Activated T-helper 1 cell treated with Interleukin-2 at 50 U/mL for 16 hours (primary cell): ENCODE data around the gene THBD.

ENCODE experiments used
- DNase-seq: peaks from one replicate; pipeline ENCODE4 v3.0.0-alpha.2; 2020; ENCODE audit warnings: low read depth

The THBD gene

DNA sequence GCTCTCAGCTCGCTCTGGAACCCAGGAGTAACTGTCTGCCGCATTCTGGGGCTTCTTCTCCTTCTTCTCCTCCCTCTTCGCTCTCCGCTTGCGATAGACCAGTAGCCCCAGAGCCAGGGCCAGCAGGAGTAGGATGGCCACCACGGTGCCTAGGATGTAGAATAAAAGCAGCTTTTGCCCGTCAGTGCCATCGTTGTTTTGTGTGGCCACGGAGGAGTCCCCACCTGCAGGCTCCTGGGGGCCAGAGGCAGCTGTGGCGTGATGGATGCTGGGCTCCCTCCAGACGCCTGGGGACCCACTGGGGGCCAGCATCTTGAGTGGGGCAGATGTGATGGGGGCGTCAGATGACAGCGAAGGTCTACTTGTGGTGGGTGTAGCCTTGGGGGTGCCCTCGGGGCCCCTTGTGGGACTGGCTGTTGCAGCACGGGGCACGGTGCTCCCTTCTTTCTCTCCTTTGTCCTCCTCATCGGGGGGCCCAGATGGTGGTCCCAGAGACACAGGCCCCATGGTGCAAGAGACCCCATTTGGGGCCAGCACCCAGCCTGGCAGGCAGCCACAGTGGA, 34.9 kb upstream of the THBD start:
- DNase-seq, result no peak

DNA sequence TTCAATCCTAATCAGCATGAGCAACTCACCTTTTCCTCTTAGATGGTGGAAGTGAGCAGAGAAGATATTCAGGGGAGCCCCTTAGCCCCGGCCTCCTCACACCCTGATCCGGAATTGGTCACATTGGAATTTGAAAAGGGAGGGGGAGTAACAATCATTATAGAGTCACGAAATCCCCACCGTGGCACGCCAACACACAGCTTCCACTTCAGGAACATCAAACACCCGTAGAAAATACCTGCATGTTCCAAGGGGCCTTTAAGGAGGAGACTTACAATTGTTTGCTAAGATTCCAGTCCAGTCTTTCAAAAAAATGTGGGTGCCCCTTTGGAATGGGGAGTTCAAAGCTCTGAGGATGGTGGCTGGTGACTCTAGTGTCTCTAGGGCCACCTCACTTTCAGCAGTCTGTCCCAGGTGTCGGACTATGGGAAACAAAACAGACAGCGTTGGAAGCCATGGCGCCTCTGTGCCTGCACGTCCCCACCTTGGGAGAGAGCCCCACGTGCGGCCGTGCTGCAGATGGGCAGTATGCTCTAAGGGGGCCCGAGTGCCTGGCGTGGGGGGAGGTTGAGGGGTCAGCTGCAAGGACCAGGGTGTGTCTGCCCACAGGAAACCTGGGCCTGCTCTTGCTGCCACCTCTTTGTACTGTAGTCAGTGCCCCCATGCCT, 34.2 kb upstream of the THBD start:
- no peak for DNase-seq

DNA sequence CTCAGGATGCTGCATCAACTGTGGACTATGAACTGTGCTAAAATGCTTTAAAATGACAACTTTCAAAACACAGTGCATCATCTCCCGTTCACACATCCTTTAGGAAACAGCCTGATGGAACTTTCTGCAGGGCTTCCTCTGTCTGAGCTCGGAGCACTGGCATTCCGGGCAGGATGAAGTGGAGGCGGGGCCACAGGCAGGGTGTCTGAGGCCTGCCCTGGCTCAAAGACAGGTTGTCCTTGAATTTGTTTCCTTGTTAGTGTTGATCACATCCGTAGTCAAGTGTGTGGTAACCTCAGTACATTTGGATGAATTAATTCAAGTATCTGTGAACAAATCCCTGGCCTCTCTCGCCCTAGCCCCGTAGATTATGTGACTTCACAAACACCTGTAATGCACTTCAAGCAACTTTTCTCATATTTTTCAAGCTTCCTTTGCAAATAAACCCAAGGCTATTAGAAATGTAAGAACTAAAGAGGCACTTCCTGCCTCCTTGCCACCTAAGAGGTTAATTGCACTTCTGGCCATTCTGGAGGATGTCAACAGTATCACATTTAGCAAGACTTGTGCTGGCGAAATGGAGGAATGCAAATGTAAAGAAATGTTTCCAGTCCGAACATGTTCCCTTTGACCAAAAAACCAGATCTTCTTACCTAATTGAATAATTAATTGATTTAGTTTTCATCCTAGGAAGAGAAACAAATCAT, 33.5 kb upstream of the THBD start:
- no peak for DNase-seq

DNA sequence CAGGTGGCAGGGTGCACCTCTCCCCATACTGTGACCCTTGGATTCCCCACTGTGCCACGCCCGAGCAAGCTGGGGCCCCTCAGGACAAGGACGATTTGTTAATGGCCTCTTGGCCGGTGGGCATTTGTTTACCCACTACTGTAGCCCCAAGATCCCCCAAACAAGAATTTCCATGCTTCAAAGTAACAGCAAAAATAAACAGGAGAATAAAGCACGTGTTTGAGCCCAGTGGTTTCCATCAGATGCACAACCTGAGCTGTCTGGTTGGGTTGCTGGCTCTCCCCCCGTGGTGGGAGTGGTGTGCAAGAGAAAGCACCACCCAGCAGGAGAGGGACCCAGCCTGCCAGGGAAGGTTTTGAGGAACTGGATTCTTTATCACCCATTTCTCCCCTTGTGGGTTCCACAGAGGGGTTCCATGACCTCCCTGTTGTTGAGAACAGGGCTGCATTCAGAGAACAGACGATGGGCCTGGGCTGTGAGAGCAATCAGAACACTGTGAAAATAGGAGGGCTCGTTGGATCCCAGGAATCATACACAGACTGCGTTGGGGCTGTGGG, 31.9 kb upstream of the THBD start:
- DNase-seq, result no peak

DNA sequence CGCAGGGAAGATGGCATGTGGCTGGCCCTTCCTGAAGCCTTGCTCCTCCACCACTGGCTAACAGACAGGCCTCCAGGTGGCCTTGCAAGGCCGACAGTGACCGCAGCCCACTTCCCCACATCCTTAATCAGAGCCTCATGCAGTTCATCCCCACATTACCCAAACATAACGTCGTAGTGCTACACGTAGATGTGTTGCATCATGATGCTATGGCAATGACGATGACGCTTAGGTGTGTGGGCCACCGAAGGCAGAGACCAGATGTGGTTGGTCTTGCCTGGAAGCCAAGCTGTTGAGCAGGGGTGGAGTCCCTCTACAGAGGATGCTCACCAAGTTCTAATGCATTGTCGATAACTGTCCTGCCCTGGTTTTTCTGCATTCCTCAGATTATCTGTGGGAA, 31.0 kb upstream of the THBD start:
- no peak for DNase-seq

DNA sequence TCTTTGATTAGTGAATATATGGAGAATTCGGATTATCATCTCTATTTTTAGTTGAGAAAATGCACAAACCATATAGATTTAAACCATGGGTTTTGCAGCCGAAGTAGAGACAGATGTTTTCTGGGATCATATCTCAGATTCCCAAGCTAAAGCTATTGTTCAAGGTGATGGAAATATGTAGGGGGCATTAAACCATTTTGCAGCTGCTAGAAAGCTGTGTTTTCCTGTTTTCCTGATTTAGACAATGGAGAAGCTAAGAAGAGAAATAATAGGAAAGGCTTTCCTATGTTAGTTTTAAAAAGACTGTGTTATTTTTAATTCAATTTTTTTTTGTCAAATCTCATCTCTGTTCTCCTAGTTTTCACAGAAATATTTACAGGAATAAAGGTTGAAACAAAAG, 30.5 kb upstream of the THBD start:
- no peak for DNase-seq

DNA sequence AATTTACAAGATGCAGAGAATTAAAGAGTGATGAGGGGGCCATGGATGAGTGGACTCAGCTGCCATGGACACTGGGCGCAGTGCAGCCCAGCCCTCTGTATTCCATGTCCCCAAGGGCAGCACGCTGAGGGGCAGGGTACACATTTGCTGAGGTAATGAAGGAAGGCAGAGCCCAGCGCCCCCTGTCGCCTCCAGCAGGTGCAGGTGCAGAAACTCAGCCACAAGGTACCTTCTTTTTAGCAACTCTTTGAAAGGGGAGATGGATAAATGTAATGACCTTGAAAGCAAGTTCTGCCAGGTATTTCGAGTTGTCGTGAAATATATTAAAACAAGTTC, 29.5 kb upstream of the THBD start:
- DNase-seq, result no peak

DNA sequence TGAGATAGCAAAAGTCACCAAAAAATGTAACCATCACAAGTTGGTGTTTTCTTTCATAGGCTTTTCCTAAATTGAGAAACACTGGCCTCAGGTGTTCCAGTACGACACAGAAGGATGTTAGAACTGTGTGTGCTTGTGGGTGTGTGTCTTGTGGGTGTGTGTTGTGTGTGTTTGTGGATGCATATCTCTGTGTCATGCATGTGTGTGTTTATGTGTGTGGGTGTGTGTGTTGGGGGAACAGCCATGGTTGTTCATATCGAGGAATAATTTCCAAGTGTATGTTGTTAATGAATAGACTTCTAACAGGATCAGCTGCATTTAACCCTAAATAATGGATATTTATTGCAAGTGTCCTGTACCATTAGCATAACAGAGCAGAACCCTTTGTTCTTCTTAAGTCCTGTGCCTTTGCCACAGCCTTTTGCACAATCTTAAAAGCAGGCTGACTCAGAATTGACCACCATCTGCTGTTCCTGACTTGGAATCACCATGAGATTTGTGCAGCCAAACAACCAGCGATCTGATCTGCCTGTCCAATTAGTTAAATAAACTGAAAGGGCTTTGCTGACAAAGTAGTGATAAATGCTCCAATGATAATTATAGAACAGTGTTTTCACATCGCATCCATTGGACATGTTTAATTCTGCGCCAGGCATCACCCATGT, 29.0 kb upstream of the THBD start:
- no peak for DNase-seq

DNA sequence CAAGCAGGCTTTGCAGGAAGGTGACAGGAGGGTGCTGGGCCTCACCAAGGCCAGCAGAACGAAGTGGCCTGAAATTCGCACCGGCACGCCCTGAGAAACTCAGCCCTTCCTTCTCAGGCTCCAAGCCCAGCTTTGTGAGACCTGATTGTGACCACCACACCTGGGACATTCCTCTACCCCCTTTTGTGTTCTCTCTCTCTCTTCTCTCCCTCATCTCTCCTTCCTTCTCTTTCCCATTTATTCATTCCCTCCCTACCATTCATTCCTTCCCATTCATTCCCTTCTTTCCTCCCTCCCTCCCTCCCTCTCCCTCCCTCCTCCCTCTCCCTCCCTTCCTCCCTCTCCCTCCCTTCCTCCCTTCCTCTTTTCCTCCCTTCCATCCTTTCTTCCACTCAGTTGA, 27.8 kb upstream of the THBD start:
- DNase-seq, result no peak

DNA sequence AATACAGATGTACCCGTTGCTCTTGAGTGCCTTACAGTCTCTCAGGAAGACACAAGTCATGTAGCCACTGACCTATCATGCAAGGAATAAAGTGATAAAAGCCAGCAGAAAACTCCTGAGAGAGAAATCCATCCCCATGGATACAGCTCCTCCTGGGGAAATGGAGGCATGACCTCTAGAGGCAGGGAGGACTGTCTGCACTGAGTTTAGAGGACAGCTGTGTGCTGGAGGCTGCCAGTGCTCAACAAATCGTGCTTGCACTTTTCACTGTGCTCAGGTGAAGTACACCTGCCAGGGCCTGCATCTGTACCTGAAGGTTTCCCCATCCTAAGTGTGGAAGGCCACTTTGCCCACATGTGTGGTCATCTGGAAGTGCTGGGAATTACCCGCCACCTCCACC, 24.6 kb upstream of the THBD start:
- DNase-seq, result no peak

DNA sequence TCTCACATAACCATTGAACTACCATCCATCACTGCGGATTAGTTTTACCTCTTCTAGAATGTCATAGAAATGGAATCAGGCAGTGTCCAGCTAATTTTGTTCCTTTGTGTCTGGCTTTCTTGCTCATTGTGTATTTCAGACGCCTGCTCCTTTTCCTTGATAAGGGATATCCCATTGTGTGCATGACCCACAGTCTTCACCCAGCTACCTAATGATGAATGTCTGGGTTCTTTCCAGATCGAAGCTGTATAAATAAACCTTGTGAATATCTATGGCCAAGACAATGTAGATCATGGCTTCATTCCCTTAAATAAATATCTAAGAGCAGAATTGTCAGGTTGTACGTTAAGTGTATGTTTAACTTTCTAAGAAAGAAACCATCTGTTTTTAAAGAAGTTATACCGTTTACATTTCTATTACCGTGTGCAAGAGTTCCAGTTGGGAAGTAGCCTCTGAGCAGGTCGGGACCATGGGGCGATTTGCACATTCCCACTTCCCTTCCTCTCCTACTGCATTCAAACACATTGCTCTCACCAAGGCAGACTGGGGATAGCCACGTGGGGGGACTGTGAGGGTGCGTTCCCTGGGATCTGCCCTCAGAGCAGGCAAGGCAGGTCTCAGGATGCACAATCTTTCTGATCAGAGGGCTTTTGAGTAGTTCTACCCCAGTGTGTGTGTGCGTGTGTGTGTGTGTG, 23.6 kb upstream of the THBD start:
- DNase-seq, result no peak

DNA sequence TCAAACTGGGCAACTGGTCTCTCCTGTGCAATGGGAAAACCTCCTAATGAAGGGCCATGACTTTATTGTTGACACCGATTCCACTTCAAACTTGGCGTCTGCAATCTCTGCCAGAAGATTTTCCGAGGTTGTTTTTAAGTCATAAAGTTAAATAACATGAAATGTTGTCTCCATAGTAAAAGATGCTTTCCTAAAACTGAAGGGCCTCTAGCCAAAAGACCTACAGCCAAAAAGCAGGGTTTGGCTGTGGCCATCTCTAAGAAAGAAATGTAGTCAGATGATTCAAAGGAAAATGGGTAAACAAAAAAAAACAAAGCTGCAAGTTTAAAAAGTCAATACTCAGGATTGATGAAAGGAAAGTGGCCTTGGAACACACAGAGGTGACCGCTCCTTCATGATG, 22.5 kb upstream of the THBD start:
- DNase-seq, result no peak

DNA sequence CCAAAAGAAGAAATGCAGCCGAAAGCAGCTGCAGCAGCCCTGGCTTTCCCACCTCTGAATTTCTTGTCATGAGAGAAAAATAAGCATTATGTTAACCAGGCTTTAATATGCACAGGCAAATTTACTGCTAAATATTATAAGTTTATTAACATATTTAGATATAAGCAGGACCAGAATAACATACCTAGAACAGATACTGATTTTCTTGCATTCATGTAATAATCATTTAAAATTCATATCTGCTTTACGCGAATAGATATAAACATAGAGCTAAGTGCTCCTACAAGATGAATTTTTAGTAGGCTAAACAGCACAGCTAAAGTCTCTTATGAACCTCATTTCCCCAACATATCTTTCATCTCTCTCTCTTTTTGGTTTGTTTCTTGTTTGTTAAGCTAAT, 21.9 kb upstream of the THBD start:
- DNase-seq, result no peak

DNA sequence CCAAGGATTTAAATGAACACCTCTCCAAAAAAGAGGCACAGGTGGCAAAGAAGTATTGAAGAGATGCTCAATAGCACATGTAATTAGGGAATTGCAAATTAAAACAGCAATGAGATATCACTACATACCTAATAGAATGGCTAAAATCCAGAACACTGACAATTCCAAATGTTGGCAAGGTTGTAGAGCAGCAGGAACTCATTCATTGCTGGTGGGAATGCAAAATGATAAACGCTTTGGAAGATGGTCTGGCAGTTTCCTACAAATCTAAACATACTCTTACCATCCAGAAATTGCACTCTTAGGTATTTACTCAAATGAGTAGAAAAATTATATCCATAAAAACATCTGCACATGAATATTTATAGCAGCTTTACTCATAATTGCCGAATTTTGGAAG, 19.6 kb upstream of the THBD start:
- no peak for DNase-seq

DNA sequence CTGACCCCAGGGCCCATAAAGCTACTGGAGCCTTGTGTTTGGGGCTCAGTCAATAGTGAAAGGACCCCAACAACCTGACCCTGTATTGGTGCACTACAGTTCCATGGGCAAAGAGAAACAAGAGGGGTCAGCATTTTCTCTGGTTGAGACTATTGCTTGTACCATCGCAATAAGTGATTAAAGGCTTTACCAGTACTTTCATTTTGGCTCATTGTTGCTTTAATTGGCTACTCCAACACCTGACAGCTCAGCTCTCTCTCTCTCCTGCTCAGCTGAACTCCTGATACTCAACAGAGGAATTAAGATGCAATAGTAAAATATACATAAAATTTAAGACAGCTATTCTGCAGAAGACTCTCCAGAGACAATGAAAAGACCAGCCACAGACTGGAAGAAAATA, 18.8 kb upstream of the THBD start:
- no peak for DNase-seq

DNA sequence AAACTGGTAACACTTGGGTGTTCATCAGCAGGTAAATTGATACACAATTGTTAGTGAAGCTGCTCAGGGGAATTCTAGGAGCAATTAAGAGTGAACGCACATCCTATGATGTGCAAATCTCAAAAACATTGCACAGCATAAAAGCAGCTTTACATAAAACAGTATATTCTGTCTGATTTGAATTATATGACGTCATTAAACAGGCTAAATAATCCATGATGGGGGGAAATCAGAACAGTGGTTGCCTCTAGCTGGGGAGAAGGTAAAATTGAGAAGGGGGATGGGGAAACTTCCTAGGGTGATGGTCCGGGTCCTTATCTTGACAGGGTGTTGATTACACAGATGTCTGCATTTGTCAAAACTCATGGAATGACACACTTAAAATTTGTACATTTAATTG, 17.3 kb upstream of the THBD start:
- DNase-seq, result no peak

DNA sequence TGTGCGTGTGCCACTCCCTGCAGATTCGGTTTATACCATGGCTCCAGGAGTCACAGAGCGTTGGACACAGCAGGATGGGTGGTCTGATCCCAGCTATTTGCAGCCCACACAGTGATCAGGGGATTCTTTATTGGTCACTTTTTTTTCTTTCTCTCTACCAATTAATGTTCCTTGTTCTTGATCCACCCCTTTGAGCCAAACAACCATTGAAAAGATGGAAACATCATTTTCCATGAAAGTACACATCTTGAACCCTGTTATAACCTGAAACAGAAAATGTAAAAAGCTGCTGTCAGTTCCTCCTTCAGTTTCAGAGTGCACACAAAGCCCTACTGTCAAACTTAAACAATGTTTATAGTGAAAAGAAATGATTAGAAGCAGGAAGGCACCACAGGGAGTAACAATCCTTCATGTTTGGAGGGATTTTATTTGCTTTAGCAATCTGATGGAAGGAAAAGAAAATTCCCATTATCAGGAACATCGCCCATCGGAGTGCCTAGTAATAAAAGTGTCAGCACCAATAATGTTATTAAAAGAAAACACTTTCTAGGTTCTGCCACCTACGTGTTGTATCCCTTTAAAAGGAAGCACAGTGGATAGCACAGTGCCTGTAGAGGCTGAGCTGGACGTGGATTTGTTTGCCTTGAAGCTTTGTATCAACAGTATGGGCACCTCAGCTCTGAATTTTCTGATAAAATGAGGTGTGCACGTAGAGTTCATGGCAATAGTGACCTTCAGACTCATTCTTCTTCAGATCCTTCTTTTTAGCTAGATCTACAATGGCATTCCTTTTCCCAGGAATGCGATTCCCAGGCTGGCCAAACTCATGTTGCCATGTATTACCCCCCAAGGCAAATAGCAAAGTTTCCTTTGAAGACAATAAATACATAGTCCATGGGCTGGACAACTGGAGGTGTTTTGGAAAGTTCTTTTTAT, 16.1 kb upstream of the THBD start:
- DNase-seq, result no peak

DNA sequence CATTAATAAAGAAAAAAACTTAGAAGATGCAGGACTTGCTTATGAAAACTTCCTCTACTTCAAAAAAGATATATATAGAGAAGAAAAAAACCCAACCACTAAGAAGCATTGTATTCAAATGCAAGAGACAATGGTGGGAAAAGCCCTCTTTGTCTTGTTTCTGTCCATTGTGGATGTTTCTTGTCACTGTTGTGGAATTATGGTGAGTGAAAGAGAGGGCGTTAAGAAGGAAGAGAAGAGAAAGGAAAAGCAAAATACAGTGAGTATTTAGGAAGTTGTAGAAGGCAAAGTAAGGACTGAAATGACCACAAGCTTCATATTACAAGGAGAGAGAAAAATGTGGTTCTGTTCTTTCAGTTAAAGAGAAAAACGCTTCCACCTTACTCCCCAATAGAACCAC, 14.1 kb upstream of the THBD start:
- no peak for DNase-seq

DNA sequence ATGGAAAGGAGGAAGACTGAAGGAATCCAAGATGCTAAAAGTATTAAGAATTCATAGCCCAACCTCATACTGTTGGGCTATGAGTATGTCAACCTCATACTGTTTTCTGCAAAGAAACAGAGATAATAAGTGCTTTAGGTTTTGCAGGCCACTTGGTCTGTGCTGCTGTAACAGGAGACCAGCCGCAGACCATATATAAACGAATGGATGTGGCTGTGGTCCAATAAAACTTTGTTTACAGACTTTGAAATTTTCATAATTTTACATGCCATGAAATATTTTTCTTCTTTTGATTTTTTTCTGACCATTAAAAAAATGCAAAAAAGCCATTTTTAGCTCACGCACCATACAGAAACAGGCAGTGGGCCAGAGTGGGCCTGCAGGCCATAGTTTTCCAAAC, 13.7 kb upstream of the THBD start:
- DNase-seq, result no peak

DNA sequence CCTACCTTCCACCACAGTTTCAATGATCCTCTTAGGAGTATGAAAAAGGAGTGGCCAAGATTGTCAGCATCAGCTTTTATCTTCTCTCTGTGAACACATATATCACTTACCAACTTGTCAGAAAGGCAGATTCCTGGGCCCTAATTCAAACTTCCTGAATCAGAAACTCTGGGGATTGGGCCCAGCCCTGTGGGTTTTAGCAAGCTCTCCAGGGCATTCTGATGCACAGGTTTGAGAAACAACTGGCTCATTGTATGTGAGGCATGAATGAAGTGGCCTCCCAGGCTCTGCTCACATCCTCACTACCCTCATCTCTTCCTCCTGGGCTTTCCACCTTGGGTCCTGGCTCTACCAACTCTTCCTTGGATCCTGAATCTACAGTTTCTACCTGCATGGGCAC, 13.2 kb upstream of the THBD start:
- no peak for DNase-seq
